T-helper 9 cell (primary cell): ENCODE data around the gene KCNG2.

Experiments
- DNase-seq: peaks from one replicate; pipeline ENCODE4 v3.0.0-alpha.2; 2020

Gene KCNG2

GRCh38 chr18:79785831-79786230 is 11.9 kb upstream of the KCNG2 start:
- no peak for DNase-seq

GRCh38 chr18:79786304-79786703 is 11.4 kb upstream of the KCNG2 start:
- no peak for DNase-seq

- DNase-seq = no peak
These were observed 10.8 kb upstream of the KCNG2 start for GRCh38 chr18:79786786-79787526.

GRCh38 chr18:79787527-79787864 is 10.2 kb upstream of the KCNG2 start:
- no peak for DNase-seq

DNA sequence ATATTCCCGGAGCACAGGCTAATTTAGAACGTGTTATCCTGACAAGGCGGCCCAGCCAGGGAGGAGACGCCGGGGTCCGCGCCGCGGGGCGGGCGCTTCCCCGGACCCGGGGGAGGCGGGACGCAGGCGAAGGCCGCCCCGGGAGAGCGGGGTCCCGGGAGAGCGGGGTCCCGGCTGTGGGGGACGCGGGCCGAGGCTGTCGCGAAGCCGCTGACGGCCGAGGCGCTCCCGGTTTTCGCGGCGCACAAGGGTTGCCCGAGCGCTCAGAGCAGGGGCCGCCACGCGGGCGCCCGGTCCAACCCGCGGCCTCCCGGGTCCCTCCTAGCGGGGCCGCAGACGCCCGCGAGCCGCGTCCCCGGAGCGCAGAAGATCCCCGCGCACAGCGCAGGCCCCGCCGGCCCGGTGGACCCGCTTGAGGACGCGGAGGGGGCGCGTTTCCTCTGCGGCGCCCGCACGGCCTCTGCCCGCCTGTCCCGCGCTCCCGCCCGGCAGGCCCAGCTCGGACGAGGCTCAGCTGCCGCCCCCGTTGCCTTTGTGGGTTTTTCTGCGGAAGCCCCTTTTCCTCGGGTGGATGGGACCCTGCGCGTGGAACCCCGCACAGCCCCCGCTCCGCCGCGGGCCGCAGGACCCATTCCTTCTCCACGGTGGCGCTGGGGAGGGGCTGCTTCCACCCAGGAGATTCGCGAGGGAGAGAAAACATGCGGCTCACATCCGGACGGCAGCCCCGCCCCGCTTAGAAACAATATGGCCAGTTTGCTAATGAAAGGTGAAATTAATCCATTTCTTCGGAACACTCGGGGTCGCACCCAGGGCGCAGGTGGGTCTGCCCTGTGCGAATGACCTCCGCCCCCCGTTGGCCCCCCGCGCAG is 9.6 kb upstream of the KCNG2 start:
- no peak for DNase-seq

- no peak for DNase-seq
These were observed 9.0 kb upstream of the KCNG2 start for GRCh38 chr18:79788734-79789085.

DNA sequence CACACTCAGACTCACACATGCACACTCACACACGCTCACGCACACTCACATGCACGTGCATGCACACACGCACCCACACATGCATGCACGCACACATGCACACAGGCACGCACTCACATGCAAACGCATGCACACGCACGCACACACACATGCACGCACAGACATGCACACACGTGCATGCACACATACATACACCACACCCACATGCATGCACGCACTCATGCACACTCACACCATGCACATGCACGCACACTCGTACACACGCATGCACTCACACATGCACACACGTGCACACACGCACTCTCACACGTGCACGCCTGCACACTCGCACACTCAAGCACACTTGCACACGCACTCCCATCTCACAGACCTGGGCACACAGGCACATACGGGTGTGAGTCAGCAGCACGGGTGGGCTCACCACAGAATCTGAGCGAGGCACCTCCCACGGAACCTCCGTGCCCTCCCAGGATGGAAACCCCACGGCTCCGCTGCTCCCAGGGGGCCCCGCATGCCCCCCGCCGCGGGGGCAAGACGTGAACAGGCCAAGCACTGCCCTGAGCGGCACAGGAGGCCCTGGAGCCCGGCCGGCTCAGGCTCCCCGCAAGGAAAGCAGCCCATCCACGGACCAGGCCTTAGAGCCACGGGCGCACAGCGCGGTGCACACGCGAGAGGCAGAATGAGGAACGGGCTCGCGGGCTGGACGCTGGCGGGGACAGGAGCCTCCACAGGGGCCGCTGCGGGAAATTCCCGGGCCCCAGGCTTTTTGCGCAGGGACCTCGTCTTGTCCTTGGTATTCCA is 8.4 kb upstream of the KCNG2 start:
- no peak for DNase-seq

DNA sequence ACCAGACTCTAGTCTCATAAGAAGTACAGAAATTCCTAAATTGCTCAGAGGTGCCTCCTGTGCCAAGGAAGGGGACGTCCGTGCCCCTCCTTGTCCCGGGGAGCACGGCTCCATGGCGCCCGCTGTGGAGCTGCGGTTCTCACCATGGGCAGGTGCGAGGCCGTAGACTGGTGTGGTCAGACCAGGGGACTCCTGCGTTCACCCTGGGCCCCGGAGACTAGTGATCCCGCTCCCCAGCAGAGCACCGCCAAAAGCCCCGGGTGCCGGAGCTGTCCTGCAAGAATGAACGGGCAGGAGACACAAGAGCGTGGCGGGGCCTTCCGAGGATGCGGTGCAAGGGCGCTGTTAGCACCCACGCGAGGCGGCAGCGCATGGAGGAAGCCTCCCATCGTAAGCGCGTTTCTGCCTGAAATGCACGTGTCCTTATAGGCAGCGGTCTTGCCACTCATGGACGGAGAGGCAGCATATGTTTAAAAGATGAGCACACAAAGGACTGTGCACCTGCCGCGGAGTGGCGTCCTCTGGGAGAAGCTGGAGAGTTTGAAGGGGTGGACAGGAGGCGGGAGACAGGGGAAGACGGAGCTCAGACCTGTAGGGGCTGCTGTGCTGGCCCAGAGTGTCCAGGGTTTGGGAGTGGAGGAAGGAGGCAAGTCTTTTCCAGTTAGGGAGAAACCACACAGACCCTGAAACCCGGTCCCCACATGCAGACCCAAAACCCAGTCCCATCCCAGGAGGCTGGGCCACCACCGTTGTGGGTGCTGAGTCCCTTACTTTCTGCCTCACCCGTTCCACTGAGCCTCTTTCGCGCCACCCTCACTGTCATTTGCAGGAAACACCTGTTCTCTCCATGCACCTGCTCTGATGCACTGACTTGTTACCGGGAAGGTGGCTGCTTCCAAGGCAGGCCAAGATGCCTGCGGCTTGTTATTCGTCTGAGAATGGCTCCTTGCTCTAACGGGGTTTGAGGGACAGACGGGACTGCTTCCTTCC is 7.5 kb upstream of the KCNG2 start:
- DNase-seq = no peak

DNA sequence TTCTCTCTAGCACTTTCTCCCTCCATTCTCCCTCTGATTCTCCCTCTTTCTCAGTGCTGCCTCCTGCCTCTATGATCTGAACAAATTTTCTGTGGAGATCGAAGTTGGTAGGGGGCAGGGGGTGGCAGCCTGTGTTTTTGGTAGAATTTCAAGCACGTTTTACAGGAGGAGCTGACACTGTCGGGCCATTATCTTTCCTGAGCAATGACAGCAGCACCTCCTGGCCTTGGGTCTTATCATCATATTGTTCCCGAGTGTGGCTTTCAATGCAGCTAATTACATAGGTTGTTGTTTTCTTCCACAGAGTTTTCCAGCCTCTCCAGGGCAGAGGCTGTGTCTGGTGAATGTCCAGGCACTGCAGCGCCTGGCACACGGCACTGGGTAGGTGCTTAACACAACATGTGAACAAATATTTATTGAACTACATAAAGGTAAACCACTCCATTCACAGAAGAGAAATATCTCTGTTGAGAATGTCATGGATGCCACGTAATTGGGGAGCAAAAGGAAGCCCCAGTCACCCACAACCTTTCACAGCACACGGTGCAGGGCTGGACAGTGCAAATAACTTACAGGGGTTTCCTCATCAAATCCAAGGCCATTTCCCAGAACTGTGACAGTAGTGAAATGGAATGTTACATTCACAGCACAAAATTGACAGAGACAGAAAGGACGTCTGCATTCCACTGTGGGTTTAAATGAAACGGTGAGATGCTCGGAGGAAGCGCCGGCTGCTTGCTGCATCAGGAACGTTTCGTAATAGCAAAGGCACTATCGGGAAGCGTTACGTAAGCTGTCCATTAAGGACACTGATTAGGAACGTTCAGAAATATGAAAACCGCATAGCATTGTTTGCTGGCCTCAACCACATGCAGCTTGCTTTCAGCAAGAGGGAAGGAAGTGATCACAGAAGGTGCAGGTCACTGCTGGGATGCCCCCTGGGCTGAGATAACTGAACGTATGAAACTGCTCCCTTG is 6.5 kb upstream of the KCNG2 start:
- no peak for DNase-seq

DNA sequence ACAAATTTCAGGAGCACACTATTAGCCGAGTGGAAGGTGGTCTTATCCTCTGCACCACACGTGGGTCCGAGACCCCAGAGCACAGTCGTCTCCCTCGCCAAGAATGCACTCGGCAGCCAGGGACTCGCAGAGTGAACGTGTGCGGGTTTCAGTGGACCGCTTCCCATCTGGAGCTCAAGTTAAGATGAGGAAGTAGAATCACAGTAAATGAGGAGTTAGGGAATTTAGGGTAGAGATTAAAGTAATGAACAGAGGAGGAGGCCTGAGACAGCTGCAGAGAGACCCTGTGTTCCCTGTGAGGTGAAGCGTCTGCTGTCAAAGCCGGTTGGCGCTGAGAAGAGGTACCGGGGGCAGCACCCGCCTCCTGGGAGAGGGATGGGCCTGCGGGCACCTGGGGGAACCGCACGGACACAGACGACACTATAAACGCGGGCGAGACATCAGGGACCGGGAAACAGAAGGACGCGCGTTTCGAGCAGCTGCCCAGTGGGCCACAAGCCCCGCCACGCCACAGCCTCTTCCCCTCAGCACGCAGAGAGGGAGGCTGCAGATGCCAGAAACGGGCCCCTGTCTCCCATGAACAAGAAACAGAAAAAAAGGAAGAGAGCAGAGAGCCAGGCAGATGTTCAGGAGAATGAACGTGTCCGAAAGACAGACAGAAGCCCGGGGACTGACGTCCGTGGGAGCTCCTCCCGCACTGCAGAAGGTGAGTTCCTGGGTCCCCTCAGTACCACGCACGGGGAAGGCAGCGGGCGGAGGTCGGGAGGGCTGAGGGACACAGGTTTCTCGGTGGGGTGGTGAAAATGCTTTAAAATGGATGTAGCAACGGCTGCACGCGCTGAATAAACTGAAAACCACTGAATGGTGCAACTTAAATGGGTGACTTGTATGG is 5.4 kb upstream of the KCNG2 start:
- DNase-seq = no peak

DNA sequence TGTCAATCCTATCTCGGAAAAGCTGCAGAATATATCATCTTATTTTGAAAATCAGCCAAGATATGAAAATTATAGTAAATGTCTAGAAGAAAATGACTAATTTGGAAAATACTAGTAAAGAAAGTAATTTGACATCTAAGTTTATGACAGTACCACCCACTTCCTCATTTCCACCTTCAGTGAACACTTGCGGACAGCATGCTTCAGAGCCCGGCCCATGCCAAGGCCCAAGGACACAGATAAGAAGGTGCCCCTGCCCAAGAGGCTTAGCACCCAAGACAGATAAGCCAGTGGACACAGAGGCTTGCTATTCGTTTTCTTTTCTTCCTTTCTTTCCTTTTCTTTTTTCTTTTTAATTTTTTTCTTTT is 4.8 kb upstream of the KCNG2 start:
- DNase-seq = no peak

DNA sequence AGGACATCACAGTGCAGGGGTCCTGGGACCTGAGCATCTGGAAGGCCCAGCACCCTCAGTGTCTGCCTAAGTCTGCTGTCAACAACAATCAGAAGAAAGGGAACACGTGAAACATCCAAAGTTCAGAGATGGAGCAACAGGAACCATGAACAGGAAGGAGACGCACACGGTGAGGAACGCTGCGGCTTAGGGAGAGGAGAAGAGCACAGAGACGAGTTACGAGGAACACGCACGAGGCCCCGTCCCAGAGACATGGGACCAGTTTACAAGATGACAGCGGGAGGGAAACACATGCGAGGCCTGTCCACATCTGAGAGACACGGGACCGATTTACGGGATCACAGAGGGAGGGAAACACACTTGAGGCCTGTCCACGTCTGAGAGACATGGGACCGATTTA is 2.9 kb upstream of the KCNG2 start:
- DNase-seq = no peak

DNA sequence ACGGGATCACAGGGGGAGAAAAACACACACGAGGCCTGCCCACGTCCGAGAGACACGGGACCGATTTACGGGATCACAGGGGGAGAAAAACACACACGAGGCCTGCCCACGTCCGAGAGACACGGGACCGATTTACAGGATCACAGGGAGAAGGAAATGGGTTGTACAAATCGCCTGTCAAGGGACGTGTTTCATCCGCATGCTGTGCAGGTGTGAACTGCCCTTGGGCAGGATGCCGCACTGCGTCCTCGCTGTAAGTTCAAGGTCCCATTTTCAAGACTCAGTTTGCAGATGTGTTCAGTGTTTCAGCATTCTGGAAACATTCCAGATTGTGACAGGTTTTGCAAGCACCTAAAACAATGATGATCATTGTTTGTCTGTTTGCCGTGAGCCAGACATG is 2.3 kb upstream of the KCNG2 start:
- DNase-seq = no peak

DNA sequence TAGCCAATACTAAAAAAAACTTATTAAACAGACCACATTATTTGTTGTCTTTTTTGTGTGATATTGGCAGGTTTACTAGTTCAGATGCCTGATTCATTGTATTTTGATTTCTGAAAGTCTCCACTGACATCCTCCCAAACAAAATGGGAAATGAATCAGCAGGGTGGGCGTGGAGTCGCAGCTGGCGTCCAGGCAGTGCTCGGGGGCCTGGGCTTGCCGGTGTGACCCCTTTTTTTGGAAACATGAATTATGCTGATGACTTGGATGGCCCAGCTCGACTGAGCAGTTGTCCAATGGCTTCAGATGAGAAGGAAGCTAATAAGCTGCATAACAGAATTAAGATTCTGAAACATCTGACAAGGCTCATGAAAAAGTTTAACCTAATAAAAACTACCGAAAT is 1.7 kb upstream of the KCNG2 start:
- DNase-seq = no peak

- no peak for DNase-seq
These were observed 970 bp upstream of the KCNG2 start for GRCh38 chr18:79796531-79797405.

- no peak for DNase-seq
These were observed 734 bp downstream of the KCNG2 start for GRCh38 chr18:79798346-79798998.

DNA sequence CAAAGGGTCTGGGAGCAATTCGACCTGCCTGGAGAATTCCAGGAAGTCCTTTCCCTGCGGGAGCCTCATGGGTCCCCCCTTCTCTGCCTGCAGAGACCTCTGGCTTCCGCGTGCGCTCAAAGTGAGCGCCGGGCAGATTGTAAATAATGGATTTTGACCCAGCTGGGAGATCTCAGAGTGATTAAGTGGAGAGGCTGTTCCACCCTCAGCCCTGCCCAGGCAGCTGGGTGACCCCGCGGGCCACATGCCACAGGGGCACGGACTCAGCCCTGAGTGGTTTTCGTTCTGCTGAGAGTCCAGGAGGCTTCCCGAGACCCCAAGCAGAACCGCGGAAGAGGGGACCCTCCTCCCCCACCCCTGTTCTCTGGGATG is 1.2 kb downstream of the KCNG2 start:
- DNase-seq = no peak

GRCh38 chr18:79799619-79800370 is 2.1 kb downstream of the KCNG2 start:
- DNase-seq = no peak
